Testis (tissue), 3 donors: Measurements from ENCODE around the gene KRTAP5-6. TPM values are rescaled to one million over a fixed set of nuclear protein-coding genes. Genes with fewer than 3 reads are reported as not detected.
"Not testable (repeated sequence)": the region's sequence is repeated elsewhere in the genome, so short reads cannot be mapped to it uniquely, and the experiment has no call there.

Experiments
- DNase-seq: peaks from one replicate; pipeline ENCODE4 v3.0.0-alpha.2; 2019
- H3K27ac ChIP-seq, 2 donors: fragments of 200-600 bp; sonication (generic); one replicate each; pipeline ENCODE4 v1.5.1; 2019
- H3K27me3 ChIP-seq: fragments of 200-600 bp; sonication (generic); one replicate; pipeline ENCODE4 v1.5.1; 2019
- H3K36me3 ChIP-seq: fragments of 200-600 bp; sonication (generic); one replicate; pipeline ENCODE4 v1.5.1; 2017; ENCODE audit warnings: low read depth; ENCODE audit errors: missing control alignments
- H3K4me1 ChIP-seq: fragments of 200-600 bp; sonication (generic); one replicate; pipeline ENCODE4 v1.5.1; 2019
- H3K4me3 ChIP-seq, 2 donors: fragments of 200-600 bp; sonication (generic); one replicate each; pipeline ENCODE4 v1.5.1; 2017 to 2019
- H3K9me3 ChIP-seq: fragments of 200-600 bp; sonication (generic); one replicate; pipeline ENCODE4 v1.5.1; 2017
- CTCF ChIP-seq, 3 experiments: fragments of 450-650 bp in 2 of 3; fragments of 200-600 bp in 1 of 3; sonication (generic) in 1 of 3; IDR thresholded peaks; one replicate each; pipeline ENCODE4 v1.5.1; 2016 to 2019; ENCODE audit warnings: antibody characterized with exemption in 3 of 3, mild to moderate bottlenecking in 2 of 3, moderate library complexity in 1 of 3
- POLR2A ChIP-seq: fragments of 450-650 bp; IDR thresholded peaks from one replicate; pipeline ENCODE4 v1.6.1; 2017; ENCODE audit warnings: antibody characterized with exemption, mild to moderate bottlenecking, moderate library complexity
- WGBS, 2 donors: methylation state at CpG; one replicate each; pipeline ENCODE4 v1.1.5; 2018; 5-methylcytosine and 5-hydroxymethylcytosine counted together
- intact Hi-C: fragments of 100-400 bp; cut with DNase I; formaldehyde crosslinking; loops from one replicate; pipeline ENCODE4 v1.15.1; 2023; ENCODE audit warnings: low total_unique reads
- polyA plus RNA-seq: library from polyadenylated mRNA; stranded (reverse); fragments of 350-450 nt; fragmentation: Illumina TruSeq; extraction: RNeasy Lipid Tissue Mini Kit (QIAGEN cat#74804); gene quantifications from one replicate; pipeline ENCODE4 v1.2.3, GENCODE V29; 2014; ENCODE audit warnings: low read depth, low replicate concordance; ENCODE audit not compliant: insufficient read depth
- total RNA-seq, 2 donors: library from RNA; depleted of rRNA; stranded (reverse); fragments of >200 nt; gene quantifications; one replicate each; pipeline ENCODE4 v1.2.3, GENCODE V29; 2016

The KRTAP5-6 gene
- total and polyA plus RNA-seq, 3 donors from 2014 or later = not detected

DNA sequence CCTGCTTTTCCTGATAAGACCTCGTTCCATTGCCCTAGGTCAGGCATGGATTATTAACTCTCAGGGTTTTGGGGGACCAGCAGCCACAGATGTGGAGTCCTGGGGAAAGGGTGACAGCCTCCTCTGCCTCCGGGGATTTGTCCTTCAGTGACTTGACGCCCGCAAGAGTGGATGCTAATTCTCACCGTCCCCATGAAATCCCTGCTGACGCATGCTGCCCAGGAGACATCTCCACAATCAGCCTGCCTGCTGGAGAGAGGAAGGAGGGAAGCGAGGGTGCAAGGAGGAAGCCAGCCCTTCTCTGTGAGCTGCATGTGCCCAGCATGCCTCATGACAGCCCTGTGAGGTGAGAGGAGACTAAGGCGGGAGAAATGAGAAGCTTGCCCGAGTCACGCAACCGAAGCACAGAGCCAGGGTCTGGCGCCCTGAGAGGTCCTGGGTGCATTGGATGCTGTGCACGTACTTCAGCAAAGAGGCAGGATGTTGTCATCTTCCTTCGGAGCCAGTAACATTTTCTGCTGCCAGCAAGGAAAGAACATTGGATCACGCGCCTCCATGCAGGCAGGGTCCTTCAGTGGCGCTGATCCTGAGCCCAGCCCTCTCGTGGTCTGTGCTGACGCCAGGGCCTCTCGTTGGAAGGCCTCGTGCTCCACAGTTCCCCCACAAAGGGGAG, 27.3 kb upstream of the KRTAP5-6 start:
- TF ChIP-seq POLR2A (no peak), CTCF (IDR thresholded peaks at IDR 0.05) (no peak)
- Histone ChIP-seq H3K4me3 (no peak overlapping the region), H3K27ac (peak overlapping the region in 1 of 2 donors; percentile 31), H3K4me1 (peaks cover 7% of the 10 kb centered on the region), H3K9me3 (no peaks in the 10 kb centered on the region), H3K27me3 (no peaks in the 10 kb centered on the region), H3K36me3 (no peaks in the 10 kb centered on the region)
- intact Hi-C loops = no loop called here
- 59 to 64% methylated on average over 14 to 20 of the region's 21 CpGs for WGBS, 2 donors
- peak; percentile 83 for DNase-seq

GRCh38 chr11:1670457-1670856, 26.5 kb upstream of the KRTAP5-6 start:
- DNase-seq = peak; percentile 5
- intact Hi-C loops, H3K27me3 ChIP-seq, H3K4me3 ChIP-seq, H3K27ac ChIP-seq, H3K36me3 ChIP-seq, H3K4me1 ChIP-seq, H3K9me3 ChIP-seq: not testable (repeated sequence)
- WGBS, 2 donors = 92 to 100% methylated on average over 1 of the region's 1 CpG

DNA sequence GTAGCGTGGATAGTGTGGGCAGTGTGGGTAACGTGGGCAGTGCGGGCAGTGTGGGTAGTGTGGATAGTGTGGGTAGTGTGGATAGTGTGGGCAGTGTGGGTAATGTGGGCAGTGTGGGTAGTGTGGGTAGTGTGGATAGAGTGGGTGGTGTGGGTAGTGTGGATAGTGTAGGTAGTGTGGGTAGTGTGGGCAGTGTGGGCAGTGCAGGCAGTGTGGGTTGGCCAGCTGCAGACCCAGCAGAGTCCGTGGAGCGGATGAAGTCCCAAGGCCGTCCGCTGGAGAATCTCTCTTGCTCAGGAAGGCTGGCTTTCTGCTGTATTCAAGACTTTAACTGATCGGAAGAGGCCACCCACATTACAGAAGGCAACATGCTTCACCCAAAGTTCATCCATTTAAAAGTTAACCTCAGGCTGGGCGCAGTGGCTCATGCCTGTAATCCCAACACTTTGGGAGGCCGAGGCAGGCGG, 26.1 kb upstream of the KRTAP5-6 start:
- no peaks in the 10 kb centered on the region for H3K9me3 ChIP-seq
- no peaks in the 10 kb centered on the region for H3K27me3 ChIP-seq
- 66 to 73% methylated on average over 11 of the region's 11 CpGs for WGBS, 2 donors

GRCh38 chr11:1671658-1672057, 25.3 kb upstream of the KRTAP5-6 start:
- Histone ChIP-seq H3K4me1 (peaks cover 7% of the 10 kb centered on the region), H3K27ac (no peak overlapping the region), H3K4me3 (no peak overlapping the region), H3K9me3 (no peaks in the 10 kb centered on the region), H3K36me3 (no peaks in the 10 kb centered on the region), H3K27me3 (no peaks in the 10 kb centered on the region)
- WGBS, 2 donors = 74 to 86% methylated on average over 11 of the region's 11 CpGs
- intact Hi-C loops = no loop called here
- DNase-seq = no peak
- no peak for TF ChIP-seq CTCF (IDR thresholded peaks at IDR 0.05)

More for the DNA sequence above, 26.1 kb upstream of the KRTAP5-6 start:
- TF ChIP-seq CTCF (IDR thresholded peaks at IDR 0.05) (no peak), POLR2A (no peak)
- no peaks in the 10 kb centered on the region for H3K36me3 ChIP-seq
- H3K27ac ChIP-seq = no peak overlapping the region
- H3K4me1 ChIP-seq = peaks cover 7% of the 10 kb centered on the region
- DNase-seq = peak; percentile 12
- intact Hi-C loops = no loop called here
- no peak overlapping the region for H3K4me3 ChIP-seq

DNA sequence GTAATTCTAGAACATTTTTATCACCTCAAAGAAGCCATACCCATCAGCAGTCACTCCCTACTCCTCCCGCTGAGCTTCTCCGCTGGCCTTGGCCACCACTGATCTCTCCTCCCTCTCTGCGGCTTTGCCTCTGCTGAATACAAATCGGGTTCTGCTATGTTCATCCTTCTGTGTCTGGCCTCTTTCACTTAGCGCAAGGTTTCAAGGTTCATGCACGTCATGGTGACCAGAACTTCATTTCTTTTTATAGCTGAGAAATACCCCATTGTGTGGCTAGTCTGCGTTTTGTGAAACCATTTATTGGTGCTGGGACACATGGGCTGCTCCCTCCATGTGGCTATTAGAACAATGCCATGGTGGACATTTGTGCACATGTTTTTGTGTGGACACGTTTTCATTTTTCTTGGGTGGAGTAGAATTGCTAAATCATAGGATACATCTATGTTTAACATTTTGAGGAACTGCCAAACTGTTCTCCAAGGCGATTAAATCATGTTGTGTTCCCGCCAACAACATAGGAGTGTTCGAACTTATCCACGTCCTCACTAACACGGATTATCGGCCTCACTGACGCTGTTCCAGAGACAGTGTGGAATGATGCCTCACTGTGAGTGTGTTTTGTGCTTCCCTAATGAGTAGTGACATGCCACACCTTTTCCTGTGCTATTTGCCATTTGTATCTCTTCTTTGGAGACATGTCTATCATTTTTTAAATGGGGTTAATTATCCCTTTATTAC, 24.2 kb upstream of the KRTAP5-6 start:
- peaks cover 7% of the 10 kb centered on the region for H3K4me1 ChIP-seq
- no peaks in the 10 kb centered on the region for H3K9me3 ChIP-seq
- no peaks in the 10 kb centered on the region for H3K27me3 ChIP-seq
- 81 to 89% methylated on average over 15 of the region's 15 CpGs for WGBS, 2 donors
- intact Hi-C loops = no loop called here
- peak; percentile 6 for DNase-seq
- no peak overlapping the region for H3K27ac ChIP-seq
- H3K36me3 ChIP-seq = no peaks in the 10 kb centered on the region
- no peak overlapping the region for H3K4me3 ChIP-seq
- TF ChIP-seq CTCF (IDR thresholded peaks at IDR 0.05) (no peak), POLR2A (no peak)
